GM18907 (cell line): ENCODE measurements around the gene CREBBP.

Experiments used
- ATAC-seq: cut with Tn5 transposase; IDR thresholded peaks from one replicate; pipeline ENCODE4 v1.9.1; 2021; ENCODE audit warnings: mild to moderate bottlenecking, moderate library complexity; ENCODE audit not compliant: unreplicated experiment

The CREBBP gene

GRCh38 chr16:3774156-3774767, 106.3 kb downstream of the CREBBP start:
- ATAC-seq, result no peak

- no peak for ATAC-seq
Observed at GRCh38 chr16:3773663-3774062, 106.8 kb downstream of the CREBBP start.

GRCh38 chr16:3771513-3771912, 109.0 kb downstream of the CREBBP start:
- ATAC-seq, result no peak

GRCh38 chr16:3770530-3770929, 110.0 kb downstream of the CREBBP start:
- ATAC-seq, result no peak

- ATAC-seq, result no peak
Observed at GRCh38 chr16:3769942-3770341, 110.6 kb downstream of the CREBBP start.

GRCh38 chr16:3769013-3769412, 111.5 kb downstream of the CREBBP start:
- no peak for ATAC-seq

GRCh38 chr16:3767333-3767986, 113.1 kb downstream of the CREBBP start:
- ATAC-seq, result no peak

GRCh38 chr16:3766177-3766576, 114.3 kb downstream of the CREBBP start:
- no peak for ATAC-seq

- no peak for ATAC-seq
Observed at GRCh38 chr16:3764409-3764808, 116.1 kb downstream of the CREBBP start.

GRCh38 chr16:3762107-3762750, 118.3 kb downstream of the CREBBP start:
- no peak for ATAC-seq

GRCh38 chr16:3761375-3762106, 119.0 kb downstream of the CREBBP start:
- no peak for ATAC-seq

- no peak for ATAC-seq
Observed at GRCh38 chr16:3760518-3760917, 120.0 kb downstream of the CREBBP start.

- no peak for ATAC-seq
Observed at GRCh38 chr16:3759736-3760135, 120.8 kb downstream of the CREBBP start.

GRCh38 chr16:3756113-3756512, 124.4 kb downstream of the CREBBP start:
- ATAC-seq, result no peak

GRCh38 chr16:3755249-3755648, 125.3 kb downstream of the CREBBP start:
- no peak for ATAC-seq

GRCh38 chr16:3754772-3755171, 125.7 kb downstream of the CREBBP start:
- no peak for ATAC-seq

GRCh38 chr16:3754081-3754703, 126.3 kb downstream of the CREBBP start:
- no peak for ATAC-seq

GRCh38 chr16:3752984-3753383, 127.5 kb downstream of the CREBBP start:
- no peak for ATAC-seq

- ATAC-seq, result no peak
Observed at GRCh38 chr16:3751878-3752277, 128.6 kb downstream of the CREBBP start.

- ATAC-seq, result no peak
Observed at GRCh38 chr16:3748307-3748706, 132.2 kb downstream of the CREBBP start.

- no peak for ATAC-seq
Observed at GRCh38 chr16:3745751-3746355, 134.7 kb downstream of the CREBBP start.
